HG03354 (cell line): Measurements from ENCODE around the gene CSGALNACT2.

ENCODE experiments used
- ATAC-seq: cut with Tn5 transposase; IDR thresholded peaks from one replicate; pipeline ENCODE4 v1.9.1; 2021; ENCODE audit warnings: mild to moderate bottlenecking; ENCODE audit not compliant: unreplicated experiment, poor library complexity, severe bottlenecking

CSGALNACT2 gene

DNA sequence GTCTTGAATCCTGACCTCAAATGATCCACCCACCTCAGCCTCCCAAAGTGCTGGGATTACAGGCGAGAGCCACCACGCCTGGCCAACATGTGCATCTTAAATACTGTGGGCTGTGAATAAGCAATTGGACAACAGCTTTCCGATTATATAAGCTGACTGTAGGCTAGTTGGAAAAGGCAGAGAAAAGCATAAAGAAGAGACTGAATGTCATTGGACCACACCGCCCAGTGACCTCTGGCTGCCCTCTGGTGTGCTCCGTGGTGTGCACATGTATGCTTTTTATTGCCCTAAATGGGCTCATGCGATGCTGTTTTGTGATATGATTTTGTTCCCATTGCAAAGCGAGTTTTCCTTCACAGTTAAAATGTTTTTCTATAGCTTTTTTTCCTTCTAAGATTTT is 15.4 kb upstream of the CSGALNACT2 start:
- ATAC-seq: no peak

GRCh38 chr10:43123361-43124093 is 14.7 kb upstream of the CSGALNACT2 start:
- ATAC-seq: no peak

- no peak for ATAC-seq
These were observed 14.1 kb upstream of the CSGALNACT2 start for GRCh38 chr10:43124094-43124521.

- no peak for ATAC-seq
These were observed 13.5 kb upstream of the CSGALNACT2 start for GRCh38 chr10:43124574-43125273.

DNA sequence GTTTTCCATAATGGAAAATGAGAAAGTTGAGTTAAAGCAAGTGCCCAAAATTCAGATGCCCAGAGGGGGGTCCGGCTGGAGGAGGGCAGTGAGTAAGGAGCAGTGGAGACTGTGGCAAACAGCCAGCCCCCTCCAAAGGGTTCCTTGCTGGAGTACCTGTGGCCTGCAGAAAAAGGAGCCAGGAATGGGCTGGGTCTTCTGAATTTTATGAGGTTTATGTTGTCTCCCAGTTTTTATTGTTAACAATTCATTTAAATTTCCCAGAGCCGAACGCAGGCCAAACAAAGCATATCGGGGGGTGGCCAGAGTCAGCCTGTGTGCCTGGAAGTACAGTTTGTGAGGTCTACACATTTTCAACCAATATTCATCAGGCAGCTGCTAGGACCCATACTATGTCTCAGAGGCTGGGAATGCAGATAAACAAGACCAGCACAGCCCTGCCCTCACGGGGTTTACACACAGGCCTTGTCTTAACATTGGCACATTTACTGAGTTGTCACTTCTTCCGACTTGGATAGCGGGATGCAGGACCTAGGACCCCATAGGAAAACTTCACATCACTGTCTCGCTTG is 12.9 kb upstream of the CSGALNACT2 start:
- ATAC-seq: no peak

- ATAC-seq: no peak
These were observed 12.1 kb upstream of the CSGALNACT2 start for GRCh38 chr10:43125881-43126731.

GRCh38 chr10:43126759-43127424 is 11.4 kb upstream of the CSGALNACT2 start:
- no peak for ATAC-seq

DNA sequence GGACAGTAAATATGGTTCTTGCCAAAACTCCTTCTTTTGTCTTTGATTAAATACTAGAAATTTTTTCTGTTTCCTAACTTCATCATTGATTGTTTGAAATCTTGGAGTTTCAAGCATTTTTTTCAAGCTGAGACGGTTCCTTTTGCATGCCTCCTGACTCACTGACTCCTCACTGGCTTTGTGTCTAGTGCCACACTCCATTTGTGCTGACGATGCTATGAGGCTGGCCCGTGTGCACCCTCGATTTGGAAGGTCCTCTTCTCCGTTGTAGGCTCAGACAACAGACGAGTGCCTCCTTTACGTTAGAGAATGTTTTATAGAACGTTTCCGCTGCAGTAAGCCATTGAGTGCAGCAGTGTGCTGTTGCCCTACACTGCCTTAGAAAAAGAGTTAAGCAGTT is 10.8 kb upstream of the CSGALNACT2 start:
- ATAC-seq: no peak

DNA sequence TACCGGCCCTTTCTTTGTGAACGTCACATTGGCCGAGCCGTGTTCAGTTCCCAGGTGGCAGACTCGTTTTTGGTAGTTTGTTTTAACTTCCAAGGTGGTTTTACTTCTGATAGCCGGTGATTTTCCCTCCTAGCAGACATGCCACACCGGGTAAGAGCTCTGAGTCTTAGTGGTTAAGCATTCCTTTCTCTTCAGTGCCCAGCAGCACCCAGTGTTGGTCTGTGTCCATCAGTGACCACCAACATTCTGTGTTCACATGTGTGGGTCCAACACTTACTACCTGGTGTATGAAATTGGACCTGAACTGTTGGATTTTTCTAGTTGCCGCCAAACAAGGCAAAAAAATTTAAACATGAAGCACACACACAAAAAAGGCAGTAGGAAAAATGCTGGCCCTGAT is 9.9 kb upstream of the CSGALNACT2 start:
- no peak for ATAC-seq

- ATAC-seq: peak; percentile 74
These were observed 9.1 kb upstream of the CSGALNACT2 start for GRCh38 chr10:43128958-43129706.

GRCh38 chr10:43130770-43131171 is 7.5 kb upstream of the CSGALNACT2 start:
- ATAC-seq: no peak

DNA sequence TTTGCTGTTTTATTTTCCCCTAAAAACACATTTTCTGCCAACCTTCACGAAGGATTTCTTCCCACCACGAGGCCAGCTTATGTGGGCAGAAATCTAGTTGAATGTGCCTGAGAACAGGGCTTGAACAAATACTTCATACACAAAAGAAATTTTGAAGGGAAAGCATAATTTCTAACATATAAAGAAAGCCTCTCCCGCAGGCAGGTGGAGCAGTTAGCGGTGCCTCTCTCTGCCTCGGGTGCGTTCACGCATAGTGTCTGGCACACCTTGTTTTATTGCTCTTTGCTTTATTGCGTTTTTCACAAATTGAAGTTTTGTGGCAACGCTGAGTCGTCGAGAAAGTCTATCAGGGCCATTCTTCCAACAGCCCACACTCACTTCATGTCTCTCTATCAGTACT is 7.0 kb upstream of the CSGALNACT2 start:
- ATAC-seq: no peak

DNA sequence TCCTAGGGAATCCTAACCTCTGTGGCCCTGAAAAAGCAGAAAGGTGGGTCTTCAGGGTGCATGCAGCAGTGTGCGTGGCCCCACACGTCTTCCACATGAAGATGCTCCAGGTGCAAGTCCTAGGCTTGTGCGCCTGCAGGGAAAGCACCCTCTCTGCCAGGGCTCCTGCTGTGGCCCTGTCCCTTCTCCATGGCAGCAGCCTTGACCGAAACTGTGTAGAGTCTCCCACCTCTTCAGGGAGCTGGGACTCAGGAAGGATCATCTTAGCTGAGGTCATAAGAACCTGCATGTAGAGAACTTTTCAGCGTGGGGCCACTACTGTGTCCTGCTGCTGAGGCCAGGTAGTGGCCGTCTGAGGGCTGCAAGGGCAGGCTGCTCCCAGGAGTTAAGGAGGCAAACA is 6.3 kb upstream of the CSGALNACT2 start:
- ATAC-seq: no peak

DNA sequence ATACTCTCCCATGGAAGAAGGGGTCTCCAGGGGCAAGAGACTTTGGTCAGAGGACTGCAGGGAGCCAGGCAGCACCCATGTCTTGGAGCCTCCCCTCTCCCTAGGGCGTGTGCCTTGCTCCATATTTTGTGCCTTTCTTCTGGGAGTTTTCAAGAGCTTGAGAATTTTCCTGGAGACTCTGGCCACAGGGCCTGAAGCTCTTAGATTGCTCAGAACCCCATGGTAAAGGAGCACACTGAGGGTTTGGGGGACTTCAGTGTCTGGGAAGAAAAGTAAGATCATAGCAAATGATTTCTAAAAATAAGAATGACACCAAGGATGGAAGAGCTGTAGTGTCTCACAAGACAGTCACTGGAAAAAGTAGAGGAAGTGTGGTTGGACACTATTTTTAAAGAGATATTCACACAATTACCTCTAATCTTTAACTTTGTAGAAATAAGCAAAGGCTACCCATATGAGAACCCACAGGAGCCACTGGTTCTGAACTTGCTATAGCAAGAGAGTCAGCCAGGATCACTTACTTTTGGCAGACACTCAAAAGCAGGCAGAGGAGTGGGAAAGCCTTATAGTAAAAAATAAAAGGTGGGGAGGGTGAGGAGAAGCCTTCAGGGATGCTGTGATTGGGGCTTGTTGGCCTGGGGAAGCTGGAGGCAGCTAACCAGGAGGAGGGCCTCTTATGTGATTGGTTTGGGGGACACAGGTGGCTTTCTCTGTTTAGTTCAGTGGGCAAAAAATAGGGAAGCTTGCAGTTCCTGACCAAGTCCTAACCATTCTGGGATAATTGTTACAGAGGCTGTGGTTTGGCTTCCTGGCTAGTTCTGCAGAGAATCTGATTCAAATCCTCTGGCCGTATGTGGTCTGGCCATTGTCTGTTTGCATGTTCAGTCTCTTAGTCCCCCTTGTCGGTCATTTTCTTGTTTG is 5.1 kb upstream of the CSGALNACT2 start:
- no peak for ATAC-seq

- no peak for ATAC-seq
These were observed 3.9 kb upstream of the CSGALNACT2 start for GRCh38 chr10:43134126-43134905.

DNA sequence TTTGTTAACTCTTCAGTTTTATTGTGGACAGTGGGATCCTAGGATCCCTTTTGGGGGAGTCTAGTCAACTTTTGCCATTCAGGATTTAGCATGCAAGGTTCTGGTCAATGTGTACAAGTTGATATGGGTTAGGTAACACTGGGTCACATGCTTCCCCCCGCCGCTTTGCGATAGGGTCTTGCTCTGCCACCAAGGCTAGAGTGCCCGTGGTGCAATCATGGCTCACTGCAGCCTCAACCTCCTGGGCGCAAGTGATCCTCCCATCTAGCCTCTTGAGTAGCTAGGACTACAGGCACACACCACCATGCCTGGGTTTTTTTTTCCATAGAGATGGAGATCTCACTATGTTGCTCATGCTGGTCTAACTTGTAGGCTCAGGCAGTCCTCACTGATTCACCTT is 3.2 kb upstream of the CSGALNACT2 start:
- no peak for ATAC-seq

GRCh38 chr10:43135656-43136055 is 2.6 kb upstream of the CSGALNACT2 start:
- ATAC-seq: no peak
